ENCODE measurements around the gene TBC1D26. TPM values are rescaled to one million over a fixed set of nuclear protein-coding genes. Genes with fewer than 3 reads are reported as not detected.
"Not testable (repeated sequence)": the region's sequence is repeated elsewhere in the genome, so short reads cannot be mapped to it uniquely, and the experiment has no call there.

The TBC1D26 gene
- total RNA-seq, 1 donor from 2014 or later = 2.4 TPM

GRCh38 chr17:15782866-15783265, 50.8 kb downstream of the TBC1D26 start:
- Mint-ChIP-seq H3K27ac (no peak overlapping the region), H3K36me3 (ENCODE audit: insufficient read depth) (peaks cover 1% of the 10 kb centered on the region), H3K9me3 (ENCODE audit: low read depth) (peaks cover 11% of the 10 kb centered on the region), H3K27me3 (no peaks in the 10 kb centered on the region), H3K4me3 (ENCODE audit: low read depth) (no peak overlapping the region), H3K4me1 (ENCODE audit: low read depth) (peaks cover 4% of the 10 kb centered on the region)
- TF ChIP-seq CTCF (IDR thresholded peaks at IDR 0.05; ENCODE audit: unreplicated experiment) = no peak
- no peak for DNase-seq (ENCODE audit: low spot score, unreplicated experiment)

GRCh38 chr17:15783461-15783860, 51.4 kb downstream of the TBC1D26 start:
- Mint-ChIP-seq H3K27ac (no peak overlapping the region), H3K4me1 (ENCODE audit: low read depth) (peaks cover 4% of the 10 kb centered on the region), H3K4me3 (ENCODE audit: low read depth) (no peak overlapping the region), H3K27me3 (no peaks in the 10 kb centered on the region), H3K9me3 (ENCODE audit: low read depth) (peaks cover 8% of the 10 kb centered on the region), H3K36me3 (ENCODE audit: insufficient read depth) (peaks cover 1% of the 10 kb centered on the region)
- DNase-seq (ENCODE audit: low spot score, unreplicated experiment) = no peak
- no peak for TF ChIP-seq CTCF (IDR thresholded peaks at IDR 0.05; ENCODE audit: unreplicated experiment)

- H3K27ac Mint-ChIP-seq; H3K9me3 Mint-ChIP-seq (ENCODE audit: low read depth); DNase-seq (ENCODE audit: low spot score, unreplicated experiment); H3K4me1 Mint-ChIP-seq (ENCODE audit: low read depth); H3K36me3 Mint-ChIP-seq (ENCODE audit: insufficient read depth); H3K27me3 Mint-ChIP-seq: not testable (repeated sequence)
- H3K4me3 Mint-ChIP-seq (ENCODE audit: low read depth) = peak overlapping the region; percentile 12
Measured at GRCh38 chr17:15784351-15784750, 52.3 kb downstream of the TBC1D26 start.

- H3K4me1 Mint-ChIP-seq (ENCODE audit: low read depth); DNase-seq (ENCODE audit: low spot score, unreplicated experiment); H3K36me3 Mint-ChIP-seq (ENCODE audit: insufficient read depth); H3K27me3 Mint-ChIP-seq; H3K9me3 Mint-ChIP-seq (ENCODE audit: low read depth); H3K27ac Mint-ChIP-seq: not testable (repeated sequence)
- H3K4me3 Mint-ChIP-seq (ENCODE audit: low read depth) = peak overlapping the region; percentile 41
Measured at GRCh38 chr17:15787363-15788075, 55.4 kb downstream of the TBC1D26 start.

- H3K36me3 Mint-ChIP-seq (ENCODE audit: insufficient read depth); DNase-seq (ENCODE audit: low spot score, unreplicated experiment); H3K27ac Mint-ChIP-seq: not testable (repeated sequence)
Measured at GRCh38 chr17:15788365-15788764, 56.3 kb downstream of the TBC1D26 start.

More at GRCh38 chr17:15788365-15788764, 56.3 kb downstream of the TBC1D26 start:
- not testable (repeated sequence) for H3K4me1 Mint-ChIP-seq (ENCODE audit: low read depth); H3K27me3 Mint-ChIP-seq; H3K9me3 Mint-ChIP-seq (ENCODE audit: low read depth); H3K4me3 Mint-ChIP-seq (ENCODE audit: low read depth)

Other genes with a start within 250 kb of the TBC1D26 start
- gene TVP23C, start 168.8 kb upstream of the TBC1D26 start, total RNA-seq = 36.4 and 41.7 TPM in 2 replicates
- gene FBXW10B, start 112.6 kb upstream of the TBC1D26 start, total RNA-seq = 0.69 and 0.81 TPM in 2 replicates
- 25.0 and 28.0 TPM in 2 replicates for gene TRIM16, start 48.0 kb upstream of the TBC1D26 start, total RNA-seq
- gene ZNF286A, start 32.5 kb upstream of the TBC1D26 start, total RNA-seq = 97.0 and 98.0 TPM in 2 replicates
- gene ADORA2B, start 212.8 kb downstream of the TBC1D26 start, total RNA-seq = 0.48 and 0.67 TPM in 2 replicates

Data from progenitor cell of endocrine pancreas (in vitro differentiated cells).